KMS-11 (cell line): ENCODE data around the gene HOXB1.

ENCODE experiments used
- H2AFZ ChIP-seq: fragments of 200-600 bp; sonication (generic); 2 replicates; pipeline ENCODE4 v1.6.1; 2016; ENCODE audit warnings: antibody characterized with exemption, mixed run types, low read depth
- H3K27ac ChIP-seq: fragments of 200-600 bp; sonication (generic); 2 replicates; pipeline ENCODE4 v1.6.1; 2016; ENCODE audit warnings: mild to moderate bottlenecking, mixed run types
- H3K27me3 ChIP-seq: fragments of 200-600 bp; sonication (generic); 2 replicates; pipeline ENCODE4 v1.6.1; 2017; ENCODE audit warnings: mild to moderate bottlenecking, low read depth, mixed run types, moderate library complexity; ENCODE audit not compliant: insufficient read depth
- H3K36me3 ChIP-seq: fragments of 200-600 bp; sonication (generic); 2 replicates; pipeline ENCODE4 v1.6.1; 2017; ENCODE audit warnings: mild to moderate bottlenecking, mixed run types; ENCODE audit not compliant: insufficient read depth
- H3K4me1 ChIP-seq: fragments of 200-600 bp; sonication (generic); 2 replicates; pipeline ENCODE4 v1.6.1; 2016; ENCODE audit warnings: mild to moderate bottlenecking, low read depth, mixed run types; ENCODE audit not compliant: poor library complexity, severe bottlenecking
- H3K4me2 ChIP-seq: fragments of 200-600 bp; sonication (generic); 2 replicates; pipeline ENCODE4 v1.7.0; 2016; ENCODE audit warnings: mild to moderate bottlenecking, mixed run types
- H3K4me3 ChIP-seq: fragments of 200-600 bp; sonication (generic); IDR thresholded peaks from 2 replicates; pipeline ENCODE4 v1.6.1; 2017; ENCODE audit warnings: low read depth, low read length, mixed read lengths; ENCODE audit not compliant: insufficient read depth
- H3K79me2 ChIP-seq: fragments of 200-600 bp; sonication (generic); 2 replicates; pipeline ENCODE4 v1.6.1; 2016; ENCODE audit warnings: low read depth, mixed run types; ENCODE audit not compliant: insufficient read depth
- H3K9ac ChIP-seq: fragments of 200-600 bp; sonication (generic); 2 replicates; pipeline ENCODE4 v1.6.1; 2016; ENCODE audit warnings: mild to moderate bottlenecking, mixed run types
- H4K20me1 ChIP-seq: fragments of 200-600 bp; sonication (generic); 2 replicates; pipeline ENCODE4 v1.6.1; 2016; ENCODE audit warnings: mild to moderate bottlenecking, mixed run types; ENCODE audit not compliant: insufficient read depth
- TF ChIP-seq, protein P1 (sequence below): fragments of 200-600 bp; sonication (generic); conservative IDR thresholded peaks from 2 replicates; pipeline ENCODE4 v1.6.1; 2017; ENCODE audit warnings: low read depth, mild to moderate bottlenecking, antibody characterized with exemption, low read length, moderate library complexity, mixed read lengths

Gene HOXB1

DNA sequence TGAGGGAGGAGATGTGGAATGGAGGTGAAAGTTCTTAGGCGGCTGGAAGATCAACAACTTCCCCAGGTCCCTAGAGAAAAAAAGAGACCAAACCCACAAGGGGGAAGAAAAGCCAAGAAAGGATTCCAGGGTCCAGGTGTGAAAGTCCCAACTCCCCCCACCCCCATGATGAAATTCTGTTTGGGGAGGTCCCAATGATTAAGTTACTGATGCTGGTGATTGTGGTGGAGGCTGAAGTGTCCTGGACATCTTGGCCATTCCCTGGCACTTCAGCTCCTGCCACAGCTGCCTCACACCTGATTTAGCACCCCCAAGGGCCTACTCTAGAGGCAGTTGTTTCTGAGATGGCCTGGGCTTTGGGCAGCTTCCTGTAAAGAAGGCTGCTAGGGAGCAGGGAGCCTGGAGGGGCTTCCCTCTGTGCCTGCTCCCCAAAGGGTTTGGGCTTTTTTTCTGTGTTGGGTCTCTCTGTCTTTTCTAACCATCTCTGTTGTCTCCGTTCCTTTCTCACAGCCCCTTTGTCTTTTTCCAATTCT is 34.3 kb upstream of the HOXB1 start:
- H3K27ac ChIP-seq = no peak overlapping the region
- H3K27me3 ChIP-seq = no peaks in the 10 kb centered on the region
- H4K20me1 ChIP-seq = no peaks in the 10 kb centered on the region
- no peaks in the 10 kb centered on the region for H3K79me2 ChIP-seq
- H3K4me3 ChIP-seq = no peak overlapping the region
- H3K36me3 ChIP-seq = no peaks in the 10 kb centered on the region
- no peak overlapping the region for H3K4me2 ChIP-seq
- no peak overlapping the region for H2AFZ ChIP-seq
- TF ChIP-seq, protein P1, sequence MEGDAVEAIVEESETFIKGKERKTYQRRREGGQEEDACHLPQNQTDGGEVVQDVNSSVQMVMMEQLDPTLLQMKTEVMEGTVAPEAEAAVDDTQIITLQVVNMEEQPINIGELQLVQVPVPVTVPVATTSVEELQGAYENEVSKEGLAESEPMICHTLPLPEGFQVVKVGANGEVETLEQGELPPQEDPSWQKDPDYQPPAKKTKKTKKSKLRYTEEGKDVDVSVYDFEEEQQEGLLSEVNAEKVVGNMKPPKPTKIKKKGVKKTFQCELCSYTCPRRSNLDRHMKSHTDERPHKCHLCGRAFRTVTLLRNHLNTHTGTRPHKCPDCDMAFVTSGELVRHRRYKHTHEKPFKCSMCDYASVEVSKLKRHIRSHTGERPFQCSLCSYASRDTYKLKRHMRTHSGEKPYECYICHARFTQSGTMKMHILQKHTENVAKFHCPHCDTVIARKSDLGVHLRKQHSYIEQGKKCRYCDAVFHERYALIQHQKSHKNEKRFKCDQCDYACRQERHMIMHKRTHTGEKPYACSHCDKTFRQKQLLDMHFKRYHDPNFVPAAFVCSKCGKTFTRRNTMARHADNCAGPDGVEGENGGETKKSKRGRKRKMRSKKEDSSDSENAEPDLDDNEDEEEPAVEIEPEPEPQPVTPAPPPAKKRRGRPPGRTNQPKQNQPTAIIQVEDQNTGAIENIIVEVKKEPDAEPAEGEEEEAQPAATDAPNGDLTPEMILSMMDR = no peak
- no peak overlapping the region for H3K9ac ChIP-seq
- H3K4me1 ChIP-seq = no peaks in the 10 kb centered on the region

DNA sequence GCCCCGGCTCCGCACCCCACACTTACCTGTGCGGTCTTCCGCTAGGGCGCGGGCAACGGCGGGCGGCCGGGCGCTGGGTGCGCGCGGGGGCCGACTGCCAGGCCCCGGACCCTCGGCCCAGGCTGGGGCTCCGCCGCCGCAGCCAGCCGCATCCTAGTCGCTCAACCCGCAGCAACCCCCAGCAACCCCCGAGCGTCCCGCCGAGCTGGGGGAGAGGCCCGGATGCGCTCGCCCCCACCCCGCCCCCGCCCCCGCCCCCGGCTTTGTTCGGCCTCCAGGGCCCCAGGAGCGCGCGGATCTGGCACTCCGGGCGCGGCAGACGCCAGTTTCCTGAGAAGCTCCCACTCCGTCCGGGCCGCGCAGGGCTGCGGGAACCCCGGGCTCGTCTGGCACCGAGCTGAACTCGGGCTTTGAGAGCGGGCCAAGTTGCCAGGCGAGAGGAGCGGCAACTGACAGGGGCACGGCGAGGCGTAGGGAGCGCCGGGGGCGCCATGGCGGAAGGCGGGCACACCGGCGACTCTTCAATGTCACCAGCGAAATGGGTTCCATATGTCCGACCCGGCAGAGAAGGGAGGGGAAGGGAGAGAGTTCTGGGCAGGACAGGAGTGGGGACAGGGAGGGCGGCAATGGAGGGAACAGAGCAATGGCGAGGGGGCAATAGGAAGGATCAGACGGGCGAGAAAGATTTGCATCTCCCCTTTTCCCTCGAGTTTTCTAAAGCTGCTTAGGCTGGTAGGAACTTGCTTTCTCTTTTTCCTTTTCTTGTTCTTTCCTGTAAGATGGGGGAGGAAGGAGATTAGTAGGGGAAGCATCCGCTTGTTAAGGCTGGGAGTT is 33.6 kb upstream of the HOXB1 start:
- Histone ChIP-seq H3K4me1 (no peaks in the 10 kb centered on the region), H3K4me3 (no peak overlapping the region), H2AFZ (no peak overlapping the region), H3K4me2 (no peak overlapping the region), H3K36me3 (no peaks in the 10 kb centered on the region), H3K27ac (no peak overlapping the region), H3K79me2 (no peaks in the 10 kb centered on the region), H4K20me1 (no peaks in the 10 kb centered on the region), H3K9ac (no peak overlapping the region), H3K27me3 (no peaks in the 10 kb centered on the region)
- TF ChIP-seq, protein P1 = no peak

DNA sequence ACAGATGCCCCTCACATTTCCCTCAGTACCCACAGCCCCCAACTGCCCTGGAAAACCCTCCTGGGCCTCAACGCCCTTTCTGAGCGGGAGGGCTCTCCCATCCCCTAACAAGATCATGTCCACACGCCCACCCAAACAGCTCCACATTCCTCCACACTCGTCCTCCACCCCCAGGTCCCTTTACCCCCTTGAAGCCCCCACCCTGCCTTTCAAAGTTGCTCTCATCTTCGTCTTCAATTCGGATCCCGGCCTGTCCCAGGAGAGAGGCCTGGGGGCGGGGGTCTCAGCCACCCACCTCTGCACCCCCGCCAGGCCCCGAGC is 33.0 kb upstream of the HOXB1 start:
- Histone ChIP-seq H3K79me2 (no peaks in the 10 kb centered on the region), H3K9ac (no peak overlapping the region), H3K27ac (no peak overlapping the region), H3K4me3 (no peak overlapping the region), H3K4me2 (no peak overlapping the region), H3K4me1 (no peaks in the 10 kb centered on the region), H3K36me3 (no peaks in the 10 kb centered on the region), H2AFZ (no peak overlapping the region), H4K20me1 (no peaks in the 10 kb centered on the region), H3K27me3 (no peaks in the 10 kb centered on the region)
- TF ChIP-seq, protein P1 = no peak

DNA sequence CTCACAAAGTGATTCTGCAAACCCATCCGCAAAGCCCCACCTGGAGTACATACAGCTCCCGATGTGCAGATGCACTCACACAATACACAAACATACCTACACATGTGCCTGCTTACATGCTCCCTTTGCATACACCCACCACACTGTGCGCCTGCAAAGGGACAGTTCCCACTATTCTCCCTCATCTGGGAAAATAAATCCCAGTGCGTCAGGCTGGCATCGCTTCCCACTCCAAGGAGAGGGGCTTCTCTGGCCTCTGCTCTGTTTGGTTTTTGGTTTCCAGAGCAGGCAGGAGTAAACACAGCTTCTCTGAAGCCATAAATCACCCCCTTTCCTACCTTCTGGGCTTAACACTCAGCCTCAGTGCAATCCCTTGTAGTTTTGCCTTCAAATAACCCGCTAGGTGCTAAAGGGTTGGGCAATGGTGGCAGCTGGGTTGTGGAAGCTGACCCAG is 32.6 kb upstream of the HOXB1 start:
- no peak overlapping the region for H3K9ac ChIP-seq
- TF ChIP-seq, protein P1 = no peak
- H3K27me3 ChIP-seq = no peaks in the 10 kb centered on the region
- no peaks in the 10 kb centered on the region for H3K79me2 ChIP-seq
- no peak overlapping the region for H3K27ac ChIP-seq
- no peaks in the 10 kb centered on the region for H3K4me1 ChIP-seq
- no peak overlapping the region for H3K4me3 ChIP-seq
- H3K4me2 ChIP-seq = no peak overlapping the region
- no peaks in the 10 kb centered on the region for H3K36me3 ChIP-seq
- no peak overlapping the region for H2AFZ ChIP-seq
- no peaks in the 10 kb centered on the region for H4K20me1 ChIP-seq
